GM12892 (cell line): ENCODE measurements around the gene ZBTB6.

ENCODE experiments used
- POLR2A ChIP-seq: IDR thresholded peaks from 2 replicates; pipeline ENCODE4 v1.6.1; 2011; ENCODE audit warnings: low read depth, low read length, control low read depth
- POLR2AphosphoS5 ChIP-seq: IDR thresholded peaks from 2 replicates; pipeline ENCODE4 v1.6.1; 2011; ENCODE audit warnings: low read depth, low read length, control low read depth

DNA sequence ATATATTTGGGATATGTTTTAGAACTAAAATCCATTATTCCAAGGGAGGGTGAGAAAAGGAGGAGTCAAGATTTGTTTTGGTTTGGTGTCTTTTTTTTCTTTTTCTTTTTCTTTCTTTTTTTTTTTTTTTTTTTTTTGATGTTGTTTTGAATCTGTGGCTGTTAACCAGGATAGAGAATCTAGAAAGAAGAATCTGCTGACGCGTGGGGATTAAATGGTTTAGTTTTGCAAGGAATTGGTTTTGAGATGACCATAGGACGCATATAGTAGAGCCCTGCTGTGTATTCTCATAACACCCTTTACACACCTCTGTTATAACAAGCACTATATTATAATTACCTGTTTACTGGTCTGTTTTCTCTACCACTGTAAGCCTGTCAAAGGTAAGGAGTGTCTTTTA, 37.1 kb upstream of the ZBTB6 start:
- TF ChIP-seq POLR2AphosphoS5 (no peak), POLR2A (no peak)
